Lower leg skin (tissue), 4 donors: ENCODE measurements around the gene KDM3B. TPM values are rescaled to one million over a fixed set of nuclear protein-coding genes. Genes with fewer than 3 reads are reported as not detected.

Experiments used
- DNase-seq, 2 donors: peaks; one replicate each; pipeline ENCODE4 v3.0.0-alpha.2; 2019; ENCODE audit warnings: low spot score in 2 of 2
- H3K4me3 ChIP-seq: fragments of 200-600 bp; sonication (generic); 2 replicates; pipeline ENCODE4 v1.5.1; 2017; ENCODE audit warnings: mild to moderate bottlenecking, low read depth; ENCODE audit not compliant: poor library complexity, severe bottlenecking
- CTCF ChIP-seq, 3 donors: fragments of 450-650 bp; IDR thresholded peaks; one replicate each; pipeline ENCODE4 v1.5.1; 2016; ENCODE audit warnings: antibody characterized with exemption in 3 of 3, mild to moderate bottlenecking in 3 of 3, moderate library complexity in 2 of 3
- POLR2A ChIP-seq, 2 donors: fragments of 450-650 bp; IDR thresholded peaks; one replicate each; pipeline ENCODE4 v1.6.1; 2016 to 2017; ENCODE audit warnings: antibody characterized with exemption in 2 of 2, mild to moderate bottlenecking in 1 of 2, moderate library complexity in 1 of 2
- WGBS, 2 donors: methylation state at CpG; one replicate each; pipeline ENCODE4 v1.1.5; 2018; 5-methylcytosine and 5-hydroxymethylcytosine counted together
- intact Hi-C: fragments of 100-400 bp; cut with DNase I; formaldehyde crosslinking; loops from one replicate; pipeline ENCODE4 v1.15.0; 2023; ENCODE audit warnings: low total_unique reads
- total RNA-seq, 4 donors: library from RNA; depleted of rRNA; stranded (reverse); fragments of >200 nt; gene quantifications; one replicate each; pipeline ENCODE4 v1.1.0, GENCODE V29; 2016

The KDM3B gene
- total RNA-seq, 4 donors from 2014 or later = 54.4 to 72.7 (median 67.0) TPM

GRCh38 chr5:138466900-138467710 is 114.6 kb downstream of the KDM3B start:
- DNase-seq = no peak
- no peak for TF ChIP-seq CTCF (IDR thresholded peaks at IDR 0.05)
- TF ChIP-seq POLR2A (IDR thresholded peaks at IDR 0.05) = no peak
- H3K4me3 ChIP-seq = peak overlapping the region; percentile 61
- WGBS, 2 donors = 76 to 85% methylated on average over 45 of the region's 45 CpGs
- intact Hi-C loops = loop anchor here (10.0 kb wide), 1 partner anchor 78 kb away; the partner anchor contains the start of gene ETF1

DNA sequence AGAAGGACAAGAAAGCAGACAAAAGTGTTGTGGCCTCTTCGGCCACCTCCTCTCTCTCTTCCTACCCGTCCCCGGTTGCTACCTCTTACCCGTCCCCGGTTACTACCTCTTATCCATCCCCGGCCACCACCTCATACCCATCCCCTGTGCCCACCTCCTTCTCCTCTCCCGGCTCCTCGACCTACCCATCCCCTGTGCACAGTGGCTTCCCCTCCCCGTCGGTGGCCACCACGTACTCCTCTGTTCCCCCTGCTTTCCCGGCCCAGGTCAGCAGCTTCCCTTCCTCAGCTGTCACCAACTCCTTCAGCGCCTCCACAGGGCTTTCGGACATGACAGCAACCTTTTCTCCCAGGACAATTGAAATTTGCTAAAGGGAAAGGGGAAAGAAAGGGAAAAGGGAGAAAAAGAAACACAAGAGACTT is 115.2 kb downstream of the KDM3B start:
- no peak for DNase-seq
- 78 to 80% methylated on average over 14 of the region's 14 CpGs for WGBS, 2 donors
- intact Hi-C loops = loop anchor here (10.0 kb wide), 1 partner anchor 77 kb away; the partner anchor contains the start of gene ETF1
- no peak overlapping the region for H3K4me3 ChIP-seq
- TF ChIP-seq POLR2A (IDR thresholded peaks at IDR 0.05) = no peak
- TF ChIP-seq CTCF (IDR thresholded peaks at IDR 0.05) = no peak

DNA sequence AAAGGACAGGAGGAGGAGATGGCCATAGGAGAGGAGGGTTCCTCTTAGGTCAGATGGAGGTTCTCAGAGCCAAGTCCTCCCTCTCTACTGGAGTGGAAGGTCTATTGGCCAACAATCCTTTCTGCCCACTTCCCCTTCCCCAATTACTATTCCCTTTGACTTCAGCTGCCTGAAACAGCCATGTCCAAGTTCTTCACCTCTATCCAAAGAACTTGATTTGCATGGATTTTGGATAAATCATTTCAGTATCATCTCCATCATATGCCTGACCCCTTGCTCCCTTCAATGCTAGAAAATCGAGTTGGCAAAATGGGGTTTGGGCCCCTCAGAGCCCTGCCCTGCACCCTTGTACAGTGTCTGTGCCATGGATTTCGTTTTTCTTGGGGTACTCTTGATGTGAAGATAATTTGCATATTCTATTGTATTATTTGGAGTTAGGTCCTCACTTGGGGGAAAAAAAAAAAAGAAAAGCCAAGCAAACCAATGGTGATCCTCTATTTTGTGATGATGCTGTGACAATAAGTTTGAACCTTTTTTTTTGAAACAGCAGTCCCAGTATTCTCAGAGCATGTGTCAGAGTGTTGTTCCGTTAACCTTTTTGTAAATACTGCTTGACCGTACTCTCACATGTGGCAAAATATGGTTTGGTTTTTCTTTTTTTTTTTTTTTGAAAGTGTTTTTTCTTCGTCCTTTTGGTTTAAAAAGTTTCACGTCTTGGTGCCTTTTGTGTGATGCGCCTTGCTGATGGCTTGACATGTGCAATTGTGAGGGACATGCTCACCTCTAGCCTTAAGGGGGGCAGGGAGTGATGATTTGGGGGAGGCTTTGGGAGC is 115.9 kb downstream of the KDM3B start:
- H3K4me3 ChIP-seq = no peak overlapping the region
- DNase-seq = no peak
- TF ChIP-seq CTCF (IDR thresholded peaks at IDR 0.05) = no peak
- TF ChIP-seq POLR2A (IDR thresholded peaks at IDR 0.05) = no peak
- intact Hi-C loops = loop anchor here (10.0 kb wide), 1 partner anchor 76 kb away; the partner anchor contains the start of gene ETF1
- 84 to 86% methylated on average over 7 of the region's 7 CpGs for WGBS, 2 donors

DNA sequence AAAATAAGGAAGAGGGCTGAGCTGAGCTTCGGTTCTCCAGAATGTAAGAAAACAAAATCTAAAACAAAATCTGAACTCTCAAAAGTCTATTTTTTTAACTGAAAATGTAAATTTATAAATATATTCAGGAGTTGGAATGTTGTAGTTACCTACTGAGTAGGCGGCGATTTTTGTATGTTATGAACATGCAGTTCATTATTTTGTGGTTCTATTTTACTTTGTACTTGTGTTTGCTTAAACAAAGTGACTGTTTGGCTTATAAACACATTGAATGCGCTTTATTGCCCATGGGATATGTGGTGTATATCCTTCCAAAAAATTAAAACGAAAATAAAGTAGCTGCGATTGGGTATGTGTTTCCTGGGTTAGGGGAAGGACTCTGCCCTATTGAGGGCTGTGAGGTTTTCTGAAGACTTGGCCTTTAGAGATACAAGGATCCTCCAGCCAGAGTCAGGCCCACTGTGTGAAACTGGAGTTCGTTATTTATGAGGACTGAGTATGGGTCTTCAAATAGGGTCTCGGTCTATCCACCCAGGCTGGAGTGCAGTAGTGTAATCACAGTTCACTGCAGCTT is 116.6 kb downstream of the KDM3B start:
- no peak for TF ChIP-seq POLR2A (IDR thresholded peaks at IDR 0.05)
- TF ChIP-seq CTCF (IDR thresholded peaks at IDR 0.05) = no peak
- 82 to 83% methylated on average over 8 of the region's 8 CpGs for WGBS, 2 donors
- no peak for DNase-seq
- H3K4me3 ChIP-seq = no peak overlapping the region
- intact Hi-C loops = loop anchor here (10.0 kb wide), 1 partner anchor 76 kb away; the partner anchor contains the start of gene ETF1

- intact Hi-C loops = loop anchor here (10.0 kb wide), 1 partner anchor 75 kb away; the partner anchor contains the start of gene ETF1
- no peak overlapping the region for H3K4me3 ChIP-seq
- DNase-seq = no peak
- TF ChIP-seq CTCF (IDR thresholded peaks at IDR 0.05) (no peak), POLR2A (IDR thresholded peaks at IDR 0.05) (no peak)
- 48 to 50% methylated on average over 8 of the region's 8 CpGs for WGBS, 2 donors
These were observed 117.2 kb downstream of the KDM3B start for GRCh38 chr5:138469540-138470321.
